WERI-Rb-1 (cell line): ENCODE measurements around the gene CDKN2B-AS1.

Source experiments
- DNase-seq: peaks from one replicate; pipeline ENCODE4 v3.0.0-alpha.2; 2020
- H3K27ac ChIP-seq: fragments of 250-450 bp; sonication (Bioruptor Pico); 2 replicates; pipeline ENCODE4 v1.5.1; 2020; ENCODE audit warnings: mild to moderate bottlenecking, moderate library complexity
- H3K27me3 ChIP-seq: fragments of 250-450 bp; sonication (Bioruptor Pico); 2 replicates; pipeline ENCODE4 v1.5.1; 2021; ENCODE audit warnings: mild to moderate bottlenecking, low read depth, moderate library complexity; ENCODE audit not compliant: insufficient read depth, severe bottlenecking
- H3K36me3 ChIP-seq: fragments of 250-450 bp; sonication (Bioruptor Pico); 2 replicates; pipeline ENCODE4 v1.5.1; 2020; ENCODE audit warnings: mild to moderate bottlenecking, moderate library complexity
- H3K4me3 ChIP-seq: 2 replicates; pipeline ENCODE4 v1.5.1; 2011; ENCODE audit warnings: low read depth, mild to moderate bottlenecking, control low read depth, low read length
- H3K9me3 ChIP-seq: fragments of 250-450 bp; sonication (Bioruptor Pico); 2 replicates; pipeline ENCODE4 v1.5.1; 2021; ENCODE audit warnings: mild to moderate bottlenecking, moderate library complexity; ENCODE audit not compliant: severe bottlenecking
- CTCF ChIP-seq: IDR thresholded peaks from 2 replicates; pipeline ENCODE4 v1.5.1; 2011; ENCODE audit warnings: low read depth, mild to moderate bottlenecking, control low read depth, inconsistent platforms, low read length

The CDKN2B-AS1 gene

GRCh38 chr9:22005702-22006606 is 11.4 kb downstream of the CDKN2B-AS1 start:
- no peak overlapping the region for H3K27ac ChIP-seq
- H3K9me3 ChIP-seq, result no peaks in the 10 kb centered on the region
- H3K36me3 ChIP-seq, result no peaks in the 10 kb centered on the region
- no peak for DNase-seq
- no peak for TF ChIP-seq CTCF
- no peaks in the 10 kb centered on the region for H3K27me3 ChIP-seq
- no peak overlapping the region for H3K4me3 ChIP-seq

- peak overlapping the region; percentile 70 for H3K4me3 ChIP-seq
- peak overlapping the region; percentile 61; the same call in 1 of the 2 replicates for H3K27ac ChIP-seq
- no peaks in the 10 kb centered on the region for H3K9me3 ChIP-seq
- no peaks in the 10 kb centered on the region for H3K36me3 ChIP-seq
- no peak for TF ChIP-seq CTCF
- DNase-seq, result no peak
- no peaks in the 10 kb centered on the region for H3K27me3 ChIP-seq
Measured at GRCh38 chr9:22008384-22008716, 13.8 kb downstream of the CDKN2B-AS1 start.

GRCh38 chr9:22008717-22009505 is 14.3 kb downstream of the CDKN2B-AS1 start, which contains the start of gene CDKN2B:
TSS of gene CDKN2B (minus strand) at chr9:22009305. CDS start at chr9:22008953, 352 bp downstream.
- peak; percentile 96 for DNase-seq
- H3K36me3 ChIP-seq, result no peaks in the 10 kb centered on the region
- H3K9me3 ChIP-seq, result no peaks in the 10 kb centered on the region
- peak within 1 kb of the TSS; percentile 70 for H3K4me3 ChIP-seq
- H3K27ac ChIP-seq, result peak within 1 kb of the TSS; percentile 61
- no peaks in the 10 kb centered on the region for H3K27me3 ChIP-seq
- peak; percentile 89 for TF ChIP-seq CTCF

GRCh38 chr9:22009506-22009867 is 14.9 kb downstream of the CDKN2B-AS1 start:
- Histone ChIP-seq H3K4me3 (peak overlapping the region; percentile 70), H3K9me3 (no peaks in the 10 kb centered on the region), H3K36me3 (no peaks in the 10 kb centered on the region), H3K27ac (peak overlapping the region; percentile 49), H3K27me3 (no peaks in the 10 kb centered on the region)
- TF ChIP-seq CTCF, result no peak
- DNase-seq, result no peak

- no peaks in the 10 kb centered on the region for H3K36me3 ChIP-seq
- no peaks in the 10 kb centered on the region for H3K9me3 ChIP-seq
- TF ChIP-seq CTCF, result no peak
- H3K4me3 ChIP-seq, result no peak overlapping the region
- no peak for DNase-seq
- H3K27me3 ChIP-seq, result no peaks in the 10 kb centered on the region
- no peak overlapping the region for H3K27ac ChIP-seq
Measured at GRCh38 chr9:22010866-22011625, 16.5 kb downstream of the CDKN2B-AS1 start.
